GM23338 (cell line): Measurements from ENCODE around the gene PGAP1.

ENCODE experiments used
- CREB1 ChIP-seq: fragments of 250-450 bp; sonication (Bioruptor Pico); IDR thresholded peaks from 2 replicates; pipeline ENCODE4 v1.5.0; 2020; ENCODE audit warnings: low read depth, mild to moderate bottlenecking, moderate library complexity
- CTCF ChIP-seq, 2 experiments: fragments of 200-600 bp in 1 of 2; sonication (generic) in 1 of 2; conservative IDR thresholded peaks; 2 replicates each; pipeline versions ENCODE4 v1.5.1 to v1.6.1; 2016 to 2017; ENCODE audit warnings: antibody characterized with exemption in 2 of 2, low read depth in 2 of 2, mild to moderate bottlenecking in 2 of 2, moderate library complexity in 1 of 2
- JUNB ChIP-seq: IDR thresholded peaks from one replicate; pipeline ENCODE4 v1.6.1; 2016; ENCODE audit warnings: antibody characterized with exemption; ENCODE audit not compliant: unreplicated experiment
- POLR2AphosphoS5 ChIP-seq: IDR thresholded peaks from 2 replicates; pipeline ENCODE4 v1.6.1; 2016; ENCODE audit warnings: antibody characterized with exemption, low read depth

GRCh38 chr2:196966061-196966460 is 39.6 kb upstream of the PGAP1 start:
- no peak for TF ChIP-seq CTCF (conservative IDR thresholded peaks at IDR 0.05; ENCODE audit: low read depth in 2 of 2)
- no peak for TF ChIP-seq POLR2AphosphoS5
- TF ChIP-seq JUNB: no peak
- no peak for TF ChIP-seq CREB1 (CRISPR knock-in tag)
